ENCODE data around the gene IDH2. TPM values are rescaled to one million over a fixed set of nuclear protein-coding genes. Genes with fewer than 3 reads are reported as not detected.

Gene IDH2
- total RNA-seq, 6 experiments from 2014 or later, result 26.3 to 32.4 (median 28.9) TPM

DNA sequence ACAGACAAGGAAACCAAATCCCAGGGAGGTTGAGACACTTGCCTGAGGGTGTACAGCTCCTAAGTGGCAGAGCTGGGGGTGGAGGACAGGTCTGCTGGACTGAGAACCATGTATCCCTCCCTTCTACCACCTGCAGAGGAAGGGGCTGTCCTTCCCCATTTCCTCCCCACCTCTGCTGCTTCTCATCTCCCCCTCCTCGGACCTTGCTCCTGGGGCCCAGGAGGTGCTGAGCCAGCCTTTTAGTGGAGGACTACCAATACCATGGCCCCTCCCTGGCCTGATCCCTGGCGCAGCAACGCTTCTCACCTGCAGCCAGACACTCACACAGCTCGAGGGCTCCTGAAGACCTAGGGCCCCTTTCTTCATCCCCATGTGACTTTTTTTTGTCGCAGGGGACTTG, 50.4 kb downstream of the IDH2 start:
- Mint-ChIP-seq H3K36me3 (ENCODE audit: low read depth) (no peaks in the 10 kb centered on the region), H3K27ac (no peak overlapping the region), H3K4me3 (no peak overlapping the region), H3K9me3 (no peaks in the 10 kb centered on the region), H3K27me3 (ENCODE audit: insufficient read depth) (no peaks in the 10 kb centered on the region; the same call in 1 of the 2 replicates), H3K4me1 (ENCODE audit: low read depth) (peaks cover 23% of the 10 kb centered on the region)
- TF ChIP-seq, protein P1, sequence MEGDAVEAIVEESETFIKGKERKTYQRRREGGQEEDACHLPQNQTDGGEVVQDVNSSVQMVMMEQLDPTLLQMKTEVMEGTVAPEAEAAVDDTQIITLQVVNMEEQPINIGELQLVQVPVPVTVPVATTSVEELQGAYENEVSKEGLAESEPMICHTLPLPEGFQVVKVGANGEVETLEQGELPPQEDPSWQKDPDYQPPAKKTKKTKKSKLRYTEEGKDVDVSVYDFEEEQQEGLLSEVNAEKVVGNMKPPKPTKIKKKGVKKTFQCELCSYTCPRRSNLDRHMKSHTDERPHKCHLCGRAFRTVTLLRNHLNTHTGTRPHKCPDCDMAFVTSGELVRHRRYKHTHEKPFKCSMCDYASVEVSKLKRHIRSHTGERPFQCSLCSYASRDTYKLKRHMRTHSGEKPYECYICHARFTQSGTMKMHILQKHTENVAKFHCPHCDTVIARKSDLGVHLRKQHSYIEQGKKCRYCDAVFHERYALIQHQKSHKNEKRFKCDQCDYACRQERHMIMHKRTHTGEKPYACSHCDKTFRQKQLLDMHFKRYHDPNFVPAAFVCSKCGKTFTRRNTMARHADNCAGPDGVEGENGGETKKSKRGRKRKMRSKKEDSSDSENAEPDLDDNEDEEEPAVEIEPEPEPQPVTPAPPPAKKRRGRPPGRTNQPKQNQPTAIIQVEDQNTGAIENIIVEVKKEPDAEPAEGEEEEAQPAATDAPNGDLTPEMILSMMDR (IDR thresholded peaks at IDR 0.05), result no peak
- no peak for DNase-seq

DNA sequence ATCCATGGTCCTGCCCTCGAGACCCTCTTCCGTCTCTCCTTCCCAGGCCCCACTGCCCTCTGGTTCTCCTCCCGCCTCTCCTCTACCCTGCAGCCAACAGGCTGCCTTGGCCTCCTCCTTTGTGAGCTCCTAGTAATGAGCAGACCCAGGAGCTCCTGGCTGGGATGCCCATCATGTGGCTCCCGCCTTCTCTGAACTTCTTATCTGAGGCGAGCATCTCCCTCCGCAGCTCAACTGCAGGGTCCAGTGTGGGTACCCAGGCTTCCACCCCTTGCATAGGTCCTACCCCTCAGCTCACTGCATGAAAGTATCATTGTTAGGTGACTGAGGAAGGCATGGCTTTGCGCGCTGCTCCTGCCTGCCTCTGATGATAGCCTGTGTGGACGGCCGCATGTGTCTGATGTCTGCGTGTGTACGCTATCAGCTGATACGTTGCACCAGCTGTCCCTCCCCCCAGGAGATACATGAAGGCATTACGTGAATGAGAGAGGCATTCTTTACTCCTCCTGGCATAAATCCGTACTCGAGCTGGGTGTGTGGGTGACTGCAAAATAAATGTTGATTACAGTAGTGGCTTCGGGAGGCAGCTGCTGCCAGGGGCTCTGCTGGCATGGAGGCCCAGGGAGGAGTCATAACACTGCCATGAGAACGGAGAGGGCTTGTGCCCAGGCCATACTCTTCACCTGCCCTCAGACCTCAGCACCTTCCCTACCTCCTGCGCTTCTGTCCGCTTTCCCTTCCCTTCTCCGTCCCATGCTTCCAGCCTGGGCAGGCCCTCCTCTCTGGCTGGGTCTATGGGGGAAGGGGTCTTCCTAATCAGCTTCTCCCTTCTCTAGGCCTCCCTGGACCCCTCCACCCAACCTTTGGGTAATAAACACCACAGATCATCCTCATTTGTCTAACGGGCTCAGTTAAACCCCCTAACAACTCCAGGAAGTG, 52.3 kb downstream of the IDH2 start:
- Mint-ChIP-seq H3K36me3 (ENCODE audit: low read depth) (no peaks in the 10 kb centered on the region), H3K27me3 (ENCODE audit: insufficient read depth) (no peaks in the 10 kb centered on the region; the same call in 1 of the 2 replicates), H3K4me3 (no peak overlapping the region), H3K4me1 (ENCODE audit: low read depth) (peaks cover 23% of the 10 kb centered on the region), H3K27ac (no peak overlapping the region), H3K9me3 (no peaks in the 10 kb centered on the region)
- TF ChIP-seq, protein P1 (IDR thresholded peaks at IDR 0.05), result no peak
- DNase-seq, result no peak

DNA sequence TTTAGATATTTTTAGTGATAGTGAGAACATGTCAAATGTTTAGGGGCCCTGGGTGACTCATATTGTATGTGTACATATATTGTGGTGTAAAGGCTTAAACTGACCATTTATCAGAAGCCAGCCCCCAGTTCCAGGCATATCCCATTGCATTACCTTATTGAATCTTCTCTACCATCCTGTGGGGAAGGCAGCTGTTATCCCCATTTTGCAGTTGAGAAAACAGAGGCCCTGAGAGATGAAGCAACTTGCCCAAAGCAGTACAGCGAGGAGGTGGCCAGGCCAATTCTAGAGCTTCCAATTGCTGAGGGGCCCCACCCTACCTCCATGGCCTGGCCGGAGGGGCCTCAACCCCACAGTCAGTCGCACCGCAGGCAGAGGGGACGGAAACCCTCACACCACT, 53.2 kb downstream of the IDH2 start:
- Mint-ChIP-seq H3K4me3 (no peak overlapping the region), H3K36me3 (ENCODE audit: low read depth) (no peaks in the 10 kb centered on the region), H3K4me1 (ENCODE audit: low read depth) (peaks cover 17% of the 10 kb centered on the region), H3K27ac (no peak overlapping the region), H3K9me3 (no peaks in the 10 kb centered on the region), H3K27me3 (ENCODE audit: insufficient read depth) (no peaks in the 10 kb centered on the region; the same call in 1 of the 2 replicates)
- DNase-seq, result no peak
- TF ChIP-seq, protein P1 (IDR thresholded peaks at IDR 0.05), result no peak

DNA sequence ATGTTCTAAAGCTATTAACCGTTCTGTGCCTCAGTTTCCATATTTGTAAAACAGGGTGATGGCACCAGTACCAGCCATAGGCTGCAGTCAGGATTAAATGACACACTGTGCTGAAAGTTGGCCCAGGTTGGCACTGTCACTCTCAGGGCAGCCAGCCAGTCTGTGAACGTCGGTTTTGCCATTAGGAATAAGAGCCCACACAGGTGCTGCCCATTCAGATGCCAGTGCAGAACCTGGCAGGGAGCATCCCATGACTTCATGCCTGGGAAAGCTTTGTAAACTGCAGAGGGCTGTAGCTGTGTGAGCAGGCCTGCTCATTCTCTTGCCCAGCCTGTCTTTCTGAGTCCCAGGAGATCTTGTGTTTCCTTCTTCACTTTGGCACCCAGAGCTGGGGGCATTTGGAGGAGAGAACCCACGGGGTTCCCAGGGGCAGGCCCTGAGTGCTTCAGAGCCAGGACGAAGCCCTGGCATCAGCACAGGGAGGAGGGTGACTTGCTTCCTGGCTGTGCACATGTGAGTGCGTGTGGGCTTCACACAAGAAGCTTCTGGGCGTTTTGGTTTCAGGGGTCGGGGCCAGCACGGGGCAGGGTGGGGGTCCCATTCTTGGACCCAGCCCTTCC, 54.2 kb downstream of the IDH2 start:
- TF ChIP-seq, protein P1 (IDR thresholded peaks at IDR 0.05), result no peak
- no peaks in the 10 kb centered on the region; the same call in 1 of the 2 replicates for H3K27me3 Mint-ChIP-seq (ENCODE audit: insufficient read depth)
- no peak overlapping the region for H3K4me3 Mint-ChIP-seq
- H3K36me3 Mint-ChIP-seq (ENCODE audit: low read depth), result no peaks in the 10 kb centered on the region
- no peak for DNase-seq
- peaks cover 17% of the 10 kb centered on the region for H3K4me1 Mint-ChIP-seq (ENCODE audit: low read depth)
- no peaks in the 10 kb centered on the region for H3K9me3 Mint-ChIP-seq
- H3K27ac Mint-ChIP-seq, result no peak overlapping the region

DNA sequence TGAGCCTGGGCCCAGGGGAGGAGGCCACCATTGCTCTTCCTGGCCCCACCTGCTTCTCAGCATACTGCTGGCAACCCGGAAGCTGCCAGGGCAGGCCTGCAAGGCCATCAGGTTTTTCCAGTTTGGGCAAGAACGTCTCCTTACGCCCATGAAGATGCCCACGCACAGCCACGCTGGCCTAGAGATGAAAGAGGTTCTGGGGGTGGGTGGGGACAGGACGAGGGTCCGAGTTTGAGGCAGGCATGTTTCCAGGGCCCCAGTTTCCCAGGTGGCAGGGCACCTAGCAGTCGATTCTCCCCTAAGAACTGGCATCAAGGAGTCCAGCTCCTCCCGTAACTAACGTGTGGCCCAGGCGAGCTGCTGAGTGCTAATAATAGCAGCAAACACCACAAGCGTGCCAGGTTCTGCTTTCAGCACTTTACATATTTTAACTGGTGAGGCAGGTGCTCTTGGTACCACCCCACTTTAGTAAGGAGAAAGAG, 55.3 kb downstream of the IDH2 start:
- Mint-ChIP-seq H3K36me3 (ENCODE audit: low read depth) (no peaks in the 10 kb centered on the region), H3K4me1 (ENCODE audit: low read depth) (peaks cover 11% of the 10 kb centered on the region), H3K27ac (no peak overlapping the region), H3K27me3 (ENCODE audit: insufficient read depth) (no peaks in the 10 kb centered on the region; the same call in 1 of the 2 replicates), H3K9me3 (no peaks in the 10 kb centered on the region), H3K4me3 (no peak overlapping the region)
- DNase-seq, result no peak
- TF ChIP-seq, protein P1 (IDR thresholded peaks at IDR 0.05), result no peak
